Fibroblast of skin of left biceps (primary cell): ENCODE data around the gene AMFR.

Experiments used
- DNase-seq, 2 experiments: peaks; one replicate each; pipeline ENCODE4 v3.0.0-alpha.2; 2013; ENCODE audit warnings: low read depth in 2 of 2

AMFR gene

GRCh38 chr16:56362706-56363105 is 62.6 kb downstream of the AMFR start:
- DNase-seq, result no peak

- DNase-seq, result no peak
Observed at GRCh38 chr16:56362057-56362655, 63.2 kb downstream of the AMFR start.

DNA sequence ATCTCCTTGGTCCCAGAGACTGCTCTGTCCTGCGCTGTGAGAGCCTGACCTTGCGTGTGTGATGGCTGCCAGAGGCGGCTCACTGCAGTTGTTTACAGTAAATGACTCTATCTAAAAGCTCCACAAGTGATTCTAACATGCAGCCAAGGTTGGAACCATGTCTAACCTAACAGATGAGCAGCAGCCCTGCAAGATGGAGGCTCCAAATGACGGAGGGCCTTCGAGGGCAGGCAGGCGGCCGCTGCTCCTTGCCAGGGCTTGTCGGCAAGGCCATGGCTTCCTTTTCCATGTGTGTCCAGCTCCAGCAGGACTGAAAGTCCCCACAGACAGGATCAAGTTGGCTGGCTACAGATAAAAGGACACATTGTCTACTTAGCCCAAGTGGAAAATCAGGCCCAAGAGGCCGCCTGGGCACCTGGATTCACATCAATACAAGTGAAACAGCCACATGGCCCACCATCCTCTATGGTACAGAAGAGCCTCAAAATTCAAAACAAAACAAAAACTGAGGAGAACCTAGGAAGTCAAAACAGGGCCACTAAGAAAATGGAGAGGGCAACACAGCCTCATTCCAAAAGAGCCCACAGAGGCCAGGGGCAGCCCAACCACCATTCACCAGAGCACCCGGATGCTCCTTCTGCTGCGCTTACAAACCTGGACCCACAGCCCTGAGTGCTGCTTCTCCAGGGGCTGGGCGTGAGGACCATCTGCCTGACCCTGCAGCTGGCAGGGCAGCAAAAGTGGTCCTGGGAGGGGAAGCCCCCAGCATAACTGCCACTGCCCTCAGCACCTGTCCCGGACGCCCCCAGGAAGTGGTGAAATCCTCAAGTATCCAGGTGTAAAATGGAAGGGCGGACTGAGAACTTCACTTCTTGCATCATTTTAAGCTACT is 65.0 kb downstream of the AMFR start:
- no peak for DNase-seq

GRCh38 chr16:56357765-56358322 is 67.5 kb downstream of the AMFR start:
- no peak for DNase-seq

DNA sequence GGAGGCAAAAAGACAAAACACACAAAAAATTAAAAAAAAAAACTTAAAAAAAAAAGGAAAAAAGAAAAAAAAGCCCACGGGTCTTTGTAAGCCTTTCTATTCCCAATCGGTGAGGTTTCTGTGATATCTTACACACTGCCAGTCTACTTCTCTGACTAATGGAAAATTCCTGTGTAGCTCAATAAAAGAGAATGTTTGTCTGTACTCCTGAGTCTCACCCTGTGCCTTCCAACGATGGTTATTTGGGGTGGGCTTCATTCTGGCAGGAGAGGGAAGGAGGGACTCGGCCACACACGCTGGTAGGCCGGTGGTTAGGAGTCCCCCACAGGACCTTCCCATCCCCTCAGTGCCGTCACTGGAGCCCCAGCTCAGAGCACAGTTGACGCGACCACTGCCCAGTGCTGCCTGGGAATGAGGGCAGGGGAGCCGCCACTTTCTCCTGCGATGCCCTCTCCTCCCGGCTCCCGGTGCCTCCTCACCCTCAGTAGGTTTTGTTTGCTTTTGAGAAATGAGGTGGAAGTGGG is 68.0 kb downstream of the AMFR start:
- peak; percentile 15 to 25 for DNase-seq

DNA sequence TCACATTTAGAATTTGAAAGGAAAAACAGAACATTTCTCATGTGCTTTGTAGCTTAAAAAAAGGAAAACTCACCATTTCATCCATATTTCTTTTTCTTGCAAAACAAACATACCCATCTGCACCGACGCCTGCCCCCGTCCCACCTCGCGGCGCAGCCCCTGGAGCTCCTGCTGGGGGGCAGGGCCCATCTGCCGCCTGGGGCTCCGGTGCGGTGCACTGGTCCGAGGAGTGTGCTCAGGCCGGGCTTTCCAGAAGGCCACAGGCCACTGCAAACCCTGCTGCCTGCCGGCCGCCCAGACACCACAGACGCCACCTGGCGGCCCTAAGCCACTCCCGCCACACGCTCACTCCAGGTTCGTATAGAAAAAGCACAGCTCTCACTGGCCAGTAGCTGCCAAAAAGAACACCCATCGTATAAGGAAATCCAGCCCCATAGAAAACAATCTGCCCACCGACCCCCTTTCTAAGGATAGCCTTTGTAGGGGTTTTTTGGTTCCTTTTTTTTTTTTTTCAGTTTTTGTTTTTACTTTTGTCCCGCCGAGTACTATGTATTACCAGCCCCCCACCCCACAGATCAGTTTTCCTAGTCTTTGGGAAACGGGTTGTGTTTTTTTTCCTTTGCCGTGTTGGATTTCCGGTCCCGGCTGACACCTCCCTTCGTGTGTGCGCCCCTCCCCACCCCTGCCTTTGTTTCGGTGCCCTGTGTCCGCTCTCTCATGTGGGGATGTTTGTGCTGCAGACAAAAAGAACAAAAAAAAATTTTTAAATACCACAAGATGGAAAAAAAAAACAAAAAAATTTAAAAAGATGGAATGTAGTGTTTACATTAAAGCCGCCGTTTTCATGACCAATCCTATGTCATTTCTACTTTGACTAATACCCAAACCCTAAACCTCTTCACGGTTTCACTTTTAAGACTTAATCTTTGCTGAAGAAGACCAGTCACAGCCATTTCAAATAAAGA is 68.8 kb downstream of the AMFR start:
- DNase-seq, result peak; percentile 45 to 46

GRCh38 chr16:56355786-56356275 is 69.5 kb downstream of the AMFR start:
- DNase-seq, result no peak

GRCh38 chr16:56355221-56355620 is 70.1 kb downstream of the AMFR start:
- DNase-seq, result no peak

DNA sequence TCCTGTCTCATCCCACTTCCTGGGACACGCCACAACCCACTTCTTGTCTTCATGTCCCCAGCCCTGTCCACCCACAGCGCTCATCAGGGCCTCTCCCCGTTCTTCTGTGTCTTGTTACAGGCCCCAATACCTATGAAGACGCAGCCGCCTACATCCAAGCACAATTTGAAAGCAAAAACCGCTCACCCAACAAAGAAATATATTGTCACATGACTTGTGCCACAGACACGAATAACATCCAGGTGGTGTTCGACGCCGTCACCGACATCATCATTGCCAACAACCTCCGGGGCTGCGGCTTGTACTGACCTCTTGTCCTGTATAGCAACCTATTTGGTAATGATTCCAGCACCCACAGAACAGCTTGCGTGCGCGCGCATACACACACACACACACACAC is 70.6 kb downstream of the AMFR start:
- no peak for DNase-seq

GRCh38 chr16:56354016-56354415 is 71.3 kb downstream of the AMFR start:
- DNase-seq, result no peak

DNA sequence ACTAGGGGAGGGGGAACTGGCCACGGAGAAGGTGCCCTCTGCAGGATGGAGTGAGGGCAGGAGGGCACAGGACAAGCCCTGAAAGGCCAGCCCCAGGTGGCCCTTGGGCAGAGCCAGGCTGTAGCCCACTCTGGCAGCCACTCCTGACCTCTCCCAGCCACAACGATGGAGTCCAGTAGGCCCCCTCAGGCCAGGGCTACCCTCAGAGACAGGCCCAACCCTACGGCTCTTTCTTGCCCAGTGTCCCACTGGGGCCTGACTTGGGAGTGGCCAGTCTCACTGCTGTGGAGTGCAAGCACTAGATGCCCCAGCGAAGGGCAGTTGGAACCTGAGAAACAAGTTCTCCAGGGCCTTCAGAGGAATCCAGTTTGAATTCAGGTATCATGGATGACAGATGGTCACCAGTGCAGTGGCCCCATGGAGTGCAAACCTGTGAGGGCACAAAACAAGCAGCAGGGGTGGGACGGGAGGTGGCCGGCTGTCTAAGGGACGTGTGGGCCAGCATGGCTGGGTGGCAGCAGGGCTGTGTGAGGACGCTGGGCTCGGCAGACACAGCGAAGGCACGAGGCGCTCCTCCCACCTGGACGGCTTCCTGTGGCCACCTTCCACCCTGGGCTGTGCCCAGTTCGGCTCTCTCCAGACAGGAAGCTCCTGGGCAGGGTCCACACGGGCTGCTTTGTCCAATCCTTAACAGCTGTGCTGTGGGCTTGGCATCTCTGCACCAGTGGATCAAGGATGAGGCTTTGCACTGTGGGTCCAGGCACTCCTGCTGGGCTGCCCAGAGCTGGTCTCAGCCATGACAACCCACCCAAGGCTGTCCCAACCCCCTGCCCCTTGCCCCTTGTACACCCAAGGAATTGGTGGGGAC is 72.1 kb downstream of the AMFR start:
- no peak for DNase-seq

DNA sequence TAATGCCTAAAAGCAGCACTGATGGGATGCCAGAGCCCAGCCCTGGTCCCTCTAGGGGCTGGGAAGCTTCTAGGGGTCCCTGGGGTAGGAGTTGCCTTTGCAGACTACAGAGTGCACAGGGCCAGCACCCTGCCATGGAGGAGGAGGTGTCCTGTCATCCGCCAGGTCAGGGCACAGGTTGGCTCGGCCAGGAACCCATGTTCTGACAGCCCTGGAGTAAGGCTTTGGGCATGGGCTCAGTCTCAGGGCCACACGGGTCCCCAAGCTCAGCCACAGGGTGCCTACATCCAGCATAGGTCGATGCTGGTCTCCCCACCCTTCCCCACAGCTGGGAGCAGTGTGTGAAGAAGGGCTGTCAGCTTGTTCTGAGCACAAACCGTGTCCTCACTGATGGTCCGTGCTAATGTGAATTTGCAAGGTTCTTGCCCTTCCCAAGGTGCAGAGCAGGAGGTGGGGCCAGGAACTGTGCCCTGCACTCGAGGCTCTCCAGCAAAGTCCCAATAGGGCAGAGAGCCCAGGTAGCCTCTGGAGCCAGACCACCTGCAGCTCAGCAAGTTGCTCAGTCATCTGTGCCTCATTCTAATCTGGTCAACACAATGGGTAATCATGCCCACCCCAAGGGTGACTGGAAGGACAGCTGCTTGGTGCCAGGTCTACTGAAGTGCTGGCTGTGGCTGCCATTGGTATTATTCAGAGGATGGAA is 72.8 kb downstream of the AMFR start:
- no peak for DNase-seq

DNA sequence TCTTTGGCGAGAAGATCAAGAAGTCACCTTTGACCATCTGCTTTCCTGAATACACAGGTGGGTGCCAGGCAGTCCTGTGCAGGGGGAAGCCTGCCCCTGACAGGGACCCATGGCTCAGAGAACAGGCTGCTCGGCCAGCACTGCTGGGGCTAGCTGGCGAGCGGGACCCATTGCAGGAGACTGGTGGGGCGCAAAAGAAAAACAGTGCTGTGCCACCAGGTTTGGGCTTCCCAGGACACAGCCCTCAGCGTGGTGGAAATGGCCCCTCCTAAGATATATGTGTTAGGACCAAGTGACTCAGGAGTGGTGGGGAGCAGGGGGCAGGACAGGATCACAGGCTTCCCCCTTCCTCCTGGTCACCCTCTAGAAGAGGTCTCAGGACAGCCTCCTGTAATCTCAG is 73.9 kb downstream of the AMFR start:
- DNase-seq, result no peak

GRCh38 chr16:56350491-56351405 is 74.6 kb downstream of the AMFR start:
- DNase-seq, result no peak

DNA sequence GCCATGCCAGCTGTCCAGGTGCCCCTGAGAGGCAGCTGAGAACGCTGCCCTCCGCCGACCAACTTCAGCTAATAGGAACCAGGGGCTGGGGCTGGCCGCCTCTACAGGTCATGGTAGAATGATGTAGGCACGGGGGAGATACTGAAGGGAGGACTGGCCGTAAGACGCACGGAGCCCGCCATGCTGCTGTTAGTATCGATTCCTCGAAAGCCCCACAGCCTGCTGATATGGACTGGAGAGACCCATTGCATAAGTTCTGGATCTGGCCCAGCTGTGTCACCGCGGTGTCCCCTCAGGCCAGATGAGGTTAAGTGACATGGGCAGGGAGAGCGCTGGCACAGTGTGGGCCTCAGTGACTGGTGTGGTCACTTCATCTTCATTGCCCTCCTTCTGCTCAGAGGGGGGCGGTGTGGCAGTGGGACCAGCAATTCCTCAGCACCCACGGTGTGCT is 75.6 kb downstream of the AMFR start:
- DNase-seq, result no peak

- no peak for DNase-seq
Observed at GRCh38 chr16:56349086-56349415, 76.3 kb downstream of the AMFR start.

- DNase-seq, result no peak
Observed at GRCh38 chr16:56348168-56349085, 76.9 kb downstream of the AMFR start.

DNA sequence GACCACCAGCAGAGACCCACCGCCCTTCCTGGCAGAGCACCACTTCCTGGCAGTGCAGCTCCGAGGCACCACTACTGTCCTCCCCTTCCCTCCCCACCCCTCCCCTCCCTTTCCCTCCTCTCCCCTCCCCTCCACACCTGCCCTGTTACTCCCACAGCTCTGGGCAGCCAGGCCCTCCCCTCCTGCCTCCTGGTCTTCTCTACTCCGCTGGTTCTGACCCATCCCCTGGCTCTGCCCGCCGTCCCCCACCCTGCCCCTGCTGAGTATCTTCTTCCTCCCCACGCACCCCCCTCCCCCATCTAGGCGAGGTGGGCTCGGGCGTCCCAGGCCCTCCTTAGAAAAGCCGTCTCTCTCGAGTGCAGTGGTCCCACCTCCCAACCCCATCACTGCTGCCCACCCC is 77.7 kb downstream of the AMFR start:
- DNase-seq, result no peak
